PC-9 (cell line): ENCODE results near the gene ESYT1. TPM values are rescaled to one million over a fixed set of nuclear protein-coding genes. Genes with fewer than 3 reads are reported as not detected.
"Not testable (repeated sequence)": the region's sequence is repeated elsewhere in the genome, so short reads cannot be mapped to it uniquely, and the experiment has no call there.

Source experiments
- BruUV-seq: library from RNA; stranded (reverse); fragments of 400-500 nt; replicated peaks from 2 replicates; lab custom pipeline; 2021; lab: Mats Ljungman, UMichigan
- CTCF ChIA-PET: fragments of 300-600 bp; sonication (Branson Sonifier 250); formaldehyde crosslinking; loops from one replicate; lab custom pipeline; 2022; ENCODE audit warnings: antibody characterized with exemption; lab: Charles Lee
- POLR2A ChIA-PET: fragments of 300-600 bp; sonication (Branson Sonifier 250); formaldehyde crosslinking; loops from one replicate; lab custom pipeline; 2022; ENCODE audit warnings: antibody characterized with exemption; ENCODE audit not compliant: unreplicated experiment; lab: Charles Lee
- DNase-seq, 2 experiments: peaks; one replicate each; pipeline versions ENCODE4 v3.0.0 to v3.0.0-alpha.2; 2015 to 2022; ENCODE audit warnings: mixed read lengths in 1 of 2
- H2AFZ ChIP-seq: fragments of 200-600 bp; sonication (generic); 2 replicates; pipeline ENCODE4 v1.8.1; 2017; ENCODE audit warnings: antibody characterized with exemption
- H3F3A ChIP-seq: fragments of 200-600 bp; sonication (generic); 2 replicates; pipeline ENCODE4 v1.8.1; 2017; ENCODE audit warnings: antibody characterized with exemption, mild to moderate bottlenecking, low read depth; ENCODE audit not compliant: insufficient read depth
- H3K27ac ChIP-seq: fragments of 200-600 bp; sonication (generic); 2 replicates; pipeline ENCODE4 v1.6.1; 2016; ENCODE audit warnings: mixed run types
- H3K27me3 ChIP-seq: fragments of 200-600 bp; sonication (generic); 2 replicates; pipeline ENCODE4 v1.6.1; 2016; ENCODE audit warnings: low read depth, mixed run types; ENCODE audit not compliant: insufficient read depth
- H3K36me3 ChIP-seq: fragments of 200-600 bp; sonication (generic); 2 replicates; pipeline ENCODE4 v1.6.1; 2016; ENCODE audit warnings: low read depth, mixed run types
- H3K4me1 ChIP-seq: fragments of 200-600 bp; sonication (generic); replicated peaks from 2 replicates; pipeline ENCODE4 v1.6.1; 2016; ENCODE audit warnings: mixed run types; ENCODE audit not compliant: insufficient read depth
- H3K4me2 ChIP-seq: fragments of 200-600 bp; sonication (generic); 2 replicates; pipeline ENCODE4 v1.6.1; 2017; ENCODE audit warnings: mixed run types
- H3K4me3 ChIP-seq: fragments of 200-600 bp; sonication (generic); 2 replicates; pipeline ENCODE4 v1.6.1; 2016; ENCODE audit warnings: mixed run types
- H3K79me2 ChIP-seq: fragments of 200-600 bp; sonication (generic); 2 replicates; pipeline ENCODE4 v1.6.1; 2017; ENCODE audit warnings: low read depth, mixed run types
- H3K9me2 ChIP-seq: fragments of 200-600 bp; sonication (generic); 2 replicates; pipeline ENCODE4 v1.8.1; 2017; ENCODE audit warnings: mild to moderate bottlenecking; ENCODE audit not compliant: insufficient read depth
- H3K9me3 ChIP-seq: fragments of 200-600 bp; sonication (generic); 2 replicates; pipeline ENCODE4 v1.8.1; 2016; ENCODE audit warnings: low read depth; ENCODE audit not compliant: insufficient read depth
- H4K20me1 ChIP-seq: fragments of 200-600 bp; sonication (generic); 2 replicates; pipeline ENCODE4 v1.8.1; 2017; ENCODE audit not compliant: insufficient read depth
- CTCF ChIP-seq: fragments of 200-600 bp; sonication (generic); conservative IDR thresholded peaks from 2 replicates; pipeline ENCODE4 v1.6.1; 2017; ENCODE audit warnings: mixed run types, antibody characterized with exemption, mild to moderate bottlenecking, moderate library complexity
- EZH2 ChIP-seq: fragments of 200-600 bp; sonication (generic); IDR thresholded peaks from 2 replicates; pipeline ENCODE4 v1.8.0; 2017; ENCODE audit warnings: antibody characterized with exemption, low read depth
- intact Hi-C: fragments of 100-400 bp; cut with micrococcal nuclease; formaldehyde crosslinking; loops from one replicate; pipeline ENCODE4 v1.10.0; 2022; ENCODE audit not compliant: unreplicated experiment
- total RNA-seq: library from RNA; stranded (reverse); gene quantifications from 2 replicates; pipeline ENCODE4 v1.2.3, GENCODE V29; 2021

The ESYT1 gene
- total RNA-seq, 1 experiment from 2014 or later: 46.1 TPM

- H3K4me1 ChIP-seq: peaks cover 31% of the 10 kb centered on the region
- H3K27me3 ChIP-seq: no peaks in the 10 kb centered on the region
- ChIA-PET CTCF (no interaction called here), POLR2A (interaction anchor here (0.6 to 0.7 kb wide), 2 partner anchors 8 to 306 kb away, joined by 3 to 4 read pairs; no protein-coding TSS in a partner anchor)
- H3F3A ChIP-seq: peaks cover 27% of the 10 kb centered on the region
- no peak overlapping the region for H3K4me2 ChIP-seq
- peaks cover under 1% of the 10 kb centered on the region; the same call in 1 of the 2 replicates for H3K36me3 ChIP-seq
- H3K4me3 ChIP-seq: no peak overlapping the region
- peaks cover 2% of the 10 kb centered on the region for H4K20me1 ChIP-seq
- no TSS peak for BruUV-seq
- DNase-seq: no peak
- H3K9me3 ChIP-seq: no peaks in the 10 kb centered on the region
- H3K79me2 ChIP-seq: peaks cover 20% of the 10 kb centered on the region
- no peaks in the 10 kb centered on the region for H3K9me2 ChIP-seq
- no peak overlapping the region for H3K27ac ChIP-seq
- no peak overlapping the region for H2AFZ ChIP-seq
- TF ChIP-seq CTCF (no peak), EZH2 (no peak)
- intact Hi-C loops: no loop called here
Observed at GRCh38 chr12:56154246-56154771, 26.2 kb downstream of the ESYT1 start.

GRCh38 chr12:56154818-56155217, 26.8 kb downstream of the ESYT1 start:
- POLR2A ChIA-PET: interaction anchor here (0.7 kb wide), 1 partner anchor 8 kb away, joined by 4 read pairs; no protein-coding TSS in a partner anchor
- H2AFZ ChIP-seq: no peak overlapping the region
- H3K4me2 ChIP-seq: no peak overlapping the region

GRCh38 chr12:56155256-56155845, 27.3 kb downstream of the ESYT1 start:
- intact Hi-C loops: loop anchor here (5.0 kb wide), 1 partner anchor 38 kb away; the partner anchor contains the start of genes RPL41 and ZC3H10
- ChIA-PET CTCF (interaction anchor here (0.5 kb wide), 1 partner anchor 1349 kb away, joined by 3 read pairs; no protein-coding TSS in a partner anchor), POLR2A (interaction anchor here (0.6 kb wide), 1 partner anchor 171 kb away, joined by 3 read pairs; no protein-coding TSS in a partner anchor)
- H3K9me3 ChIP-seq: no peaks in the 10 kb centered on the region
- H3K9me2 ChIP-seq: no peaks in the 10 kb centered on the region
- peaks cover 11% of the 10 kb centered on the region for H3K36me3 ChIP-seq
- H3K27ac ChIP-seq: no peak overlapping the region
- H3F3A ChIP-seq: peaks cover 36% of the 10 kb centered on the region
- no peak overlapping the region for H3K4me2 ChIP-seq
- no peak overlapping the region for H2AFZ ChIP-seq
- peaks cover 39% of the 10 kb centered on the region for H3K4me1 ChIP-seq
- no TSS peak for BruUV-seq
- no peak overlapping the region for H3K4me3 ChIP-seq
- DNase-seq: no peak
- peaks cover 30% of the 10 kb centered on the region for H3K79me2 ChIP-seq
- H3K27me3 ChIP-seq: no peaks in the 10 kb centered on the region
- TF ChIP-seq EZH2 (no peak), CTCF (no peak)
- peaks cover 12% of the 10 kb centered on the region for H4K20me1 ChIP-seq

More at GRCh38 chr12:56154818-56155217, 26.8 kb downstream of the ESYT1 start:
- H3K4me1 ChIP-seq: peaks cover 36% of the 10 kb centered on the region
- no peaks in the 10 kb centered on the region for H3K9me3 ChIP-seq
- peaks cover 6% of the 10 kb centered on the region for H3K36me3 ChIP-seq
- H4K20me1 ChIP-seq: peaks cover 7% of the 10 kb centered on the region
- no peak for DNase-seq
- no TSS peak for BruUV-seq
- CTCF ChIA-PET: no interaction called here
- TF ChIP-seq CTCF: no peak
- intact Hi-C loops: loop anchor here (5.0 kb wide), 1 partner anchor 38 kb away; the partner anchor contains the start of genes RPL41 and ZC3H10
- peaks cover 25% of the 10 kb centered on the region for H3K79me2 ChIP-seq
- H3K27me3 ChIP-seq: no peaks in the 10 kb centered on the region
- H3K9me2 ChIP-seq: no peaks in the 10 kb centered on the region
- no peak overlapping the region for H3K4me3 ChIP-seq
- H3K27ac ChIP-seq: no peak overlapping the region
- peaks cover 32% of the 10 kb centered on the region for H3F3A ChIP-seq

- Histone ChIP-seq H3K79me2 (peaks cover 42% of the 10 kb centered on the region), H4K20me1 (peaks cover 21% of the 10 kb centered on the region), H3K4me2 (peak overlapping the region; percentile 78), H3K4me1 (peaks cover 31% of the 10 kb centered on the region), H3K36me3 (peaks cover 24% of the 10 kb centered on the region), H3F3A (peaks cover 44% of the 10 kb centered on the region)
- not testable (repeated sequence) for H3K27ac ChIP-seq, H3K9me2 ChIP-seq, H3K9me3 ChIP-seq, H3K27me3 ChIP-seq, H3K4me3 ChIP-seq, H2AFZ ChIP-seq, BruUV-seq, DNase-seq
- POLR2A ChIA-PET: interaction anchor here (1.3 kb wide), 1 partner anchor 29 kb away, joined by 4 read pairs; the partner anchor contains the start of gene ESYT1
- CTCF ChIA-PET: interaction anchor here (0.7 kb wide), 1 partner anchor 34 kb away, joined by 5 read pairs; no protein-coding TSS in a partner anchor
- intact Hi-C loops: loop anchor here (5.0 kb wide), 1 partner anchor 39 kb away; the partner anchor contains the start of genes RPL41 and ZC3H10
Observed at GRCh38 chr12:56156464-56157200, 28.6 kb downstream of the ESYT1 start.
